Adrenal gland (tissue), 12 donors: ENCODE measurements around the gene HAP1. TPM values are rescaled to one million over a fixed set of nuclear protein-coding genes. Genes with fewer than 3 reads are reported as not detected.
A peak's percentile ranks its signal among the peaks of the same experiment; 100 is the strongest.
"Not testable (repeated sequence)": the region's sequence is repeated elsewhere in the genome, so short reads cannot be mapped to it uniquely, and the experiment has no call there.

Experiments
- DNase-seq, 7 donors: peaks; one replicate each; pipeline ENCODE4 v3.0.0-alpha.2; 2019 to 2020
- H3K27ac ChIP-seq, 5 donors: fragments of 200-600 bp; sonication (generic) in 4 of 5; 1 replicate in 3 of 5; 2 replicates in 2 of 5; pipeline versions ENCODE4 v1.5.1 to v1.8.0; 2016 to 2020; ENCODE audit warnings: mild to moderate bottlenecking in 1 of 5
- H3K27me3 ChIP-seq: fragments of 200-600 bp; 2 replicates; pipeline ENCODE4 v1.8.0; 2021
- H3K36me3 ChIP-seq, 2 donors: fragments of 200-600 bp; replicated peaks in 1 of 2; 1 replicate in 1 of 2; 2 replicates in 1 of 2; pipeline versions ENCODE4 v1.5.1 to v1.8.0; 2018 to 2022
- H3K4me1 ChIP-seq, 2 donors: fragments of 200-600 bp; replicated peaks in 1 of 2; 1 replicate in 1 of 2; 2 replicates in 1 of 2; pipeline versions ENCODE4 v1.5.1 to v1.8.0; 2018 to 2021
- H3K4me3 ChIP-seq, 4 donors: fragments of 200-600 bp; sonication (generic) in 3 of 4; one replicate each; pipeline ENCODE4 v1.5.1; 2016 to 2018
- H3K9me3 ChIP-seq, 3 donors: fragments of 200-600 bp; sonication (generic) in 1 of 3; replicated peaks in 1 of 3; 1 replicate in 2 of 3; 2 replicates in 1 of 3; pipeline versions ENCODE4 v1.5.1 to v1.8.0; 2016 to 2021
- POLR2A ChIP-seq, 2 donors: fragments of 450-650 bp; IDR thresholded peaks; one replicate each; pipeline ENCODE4 v1.6.1; 2017; ENCODE audit warnings: antibody characterized with exemption in 2 of 2, mild to moderate bottlenecking in 2 of 2, moderate library complexity in 1 of 2
- WGBS, 4 donors: extraction: QIAGEN DNeasy Blood & Tissue Kit in 2 of 4; methylation state at CpG; one replicate each; pipeline versions ENCODE4 v1.1.5 to v1.1.7; 2013 to 2017; 5-methylcytosine and 5-hydroxymethylcytosine counted together
- intact Hi-C, 2 donors: fragments of 100-400 bp; cut with DNase I; formaldehyde crosslinking; loops; one replicate each; pipeline versions ENCODE4 v1.14.1 to v1.15.0; 2022 to 2023
- polyA plus RNA-seq, 3 donors: library from polyadenylated mRNA; stranded (reverse); fragments of 200-250 nt in 2 of 3; fragments of 350-450 nt in 1 of 3; fragmentation: Illumina TruSeq in 1 of 3; extraction: RNeasy Lipid Tissue Mini Kit (QIAGEN cat#74804) in 1 of 3; gene quantifications; one replicate each; pipeline ENCODE4 v1.2.3, GENCODE V29; 2013 to 2014
- total RNA-seq, 9 donors: library from RNA; depleted of rRNA in 4 of 9; stranded (reverse); fragments of >200 nt in 4 of 9; fragments of 120-200 nt in 1 of 9; fragmentation: NEBNext Ultra II Directional in 1 of 9; extraction: Animal tissue kit (Norgen Biotek cat#: 25700) in 1 of 9; gene quantifications; one replicate each; pipeline versions ENCODE4 v1.1.0 to v1.2.4, GENCODE V29; 2013 to 2023
- TF ChIP-seq, protein P1 (sequence below), 6 experiments: fragments of 450-650 bp in 4 of 6; fragments of 200-600 bp in 2 of 6; sonication (generic) in 1 of 6; IDR thresholded peaks; 1 replicate in 5 of 6; 2 replicates in 1 of 6; pipeline versions ENCODE4 v1.5.1 to v1.8.0; 2016 to 2021; ENCODE audit warnings: antibody characterized with exemption in 6 of 6, mild to moderate bottlenecking in 2 of 6, moderate library complexity in 1 of 6
- donor health status: healthy with polysubstance abuse.
- donor health status: Bipolar disorder and iron deficiency.
- donor health status: DM: yes; HTN: yes; CAD: no.
- donor health status: DM: no; HTN: no; CAD: no.
- donor health status: DM: no; HTN: no; CAD: no.
- donor health status: DM: yes; HTN: yes; CAD: no.

HAP1 gene
- total and polyA plus RNA-seq, 12 donors: 0.17 to 2.8 (median 0.65) TPM; not detected in 1

DNA sequence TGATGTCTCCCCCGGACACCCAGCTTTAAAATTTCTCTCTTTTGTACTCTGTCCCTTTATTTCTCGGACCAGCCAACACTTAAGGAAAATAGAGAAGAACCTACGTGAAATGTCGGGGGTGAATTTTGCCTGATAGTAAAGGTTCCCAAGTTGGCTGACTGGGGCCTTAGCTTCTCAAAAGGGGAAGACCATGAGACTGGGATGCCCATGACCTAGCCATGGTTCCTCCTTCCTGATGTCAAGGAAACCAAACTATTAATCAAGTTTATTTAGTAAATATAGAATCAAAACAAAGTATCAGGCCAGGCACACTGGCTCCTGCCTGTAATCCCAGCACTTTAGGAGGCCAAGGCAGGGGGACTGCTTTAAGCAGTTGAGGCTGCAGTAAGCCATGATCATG lies 48.2 kb downstream of the HAP1 start:
- no peak for DNase-seq
- peaks cover 0 to 19% of the 10 kb centered on the region in 2 donors for H3K36me3 ChIP-seq
- no peak overlapping the region for H3K4me3 ChIP-seq
- no peak overlapping the region for H3K27ac ChIP-seq
- no peak for TF ChIP-seq POLR2A (IDR thresholded peaks at IDR 0.05)
- TF ChIP-seq, protein P1, sequence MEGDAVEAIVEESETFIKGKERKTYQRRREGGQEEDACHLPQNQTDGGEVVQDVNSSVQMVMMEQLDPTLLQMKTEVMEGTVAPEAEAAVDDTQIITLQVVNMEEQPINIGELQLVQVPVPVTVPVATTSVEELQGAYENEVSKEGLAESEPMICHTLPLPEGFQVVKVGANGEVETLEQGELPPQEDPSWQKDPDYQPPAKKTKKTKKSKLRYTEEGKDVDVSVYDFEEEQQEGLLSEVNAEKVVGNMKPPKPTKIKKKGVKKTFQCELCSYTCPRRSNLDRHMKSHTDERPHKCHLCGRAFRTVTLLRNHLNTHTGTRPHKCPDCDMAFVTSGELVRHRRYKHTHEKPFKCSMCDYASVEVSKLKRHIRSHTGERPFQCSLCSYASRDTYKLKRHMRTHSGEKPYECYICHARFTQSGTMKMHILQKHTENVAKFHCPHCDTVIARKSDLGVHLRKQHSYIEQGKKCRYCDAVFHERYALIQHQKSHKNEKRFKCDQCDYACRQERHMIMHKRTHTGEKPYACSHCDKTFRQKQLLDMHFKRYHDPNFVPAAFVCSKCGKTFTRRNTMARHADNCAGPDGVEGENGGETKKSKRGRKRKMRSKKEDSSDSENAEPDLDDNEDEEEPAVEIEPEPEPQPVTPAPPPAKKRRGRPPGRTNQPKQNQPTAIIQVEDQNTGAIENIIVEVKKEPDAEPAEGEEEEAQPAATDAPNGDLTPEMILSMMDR (IDR thresholded peaks at IDR 0.05): no peak
- no peaks in the 10 kb centered on the region for H3K27me3 ChIP-seq
- H3K9me3 ChIP-seq: no peaks in the 10 kb centered on the region
- intact Hi-C loops: no loop called here
- 82 to 87% (median 83%) methylated on average over 4 of the region's 4 CpGs for WGBS, 4 donors
- peaks cover 13 to 23% of the 10 kb centered on the region in 2 donors for H3K4me1 ChIP-seq

DNA sequence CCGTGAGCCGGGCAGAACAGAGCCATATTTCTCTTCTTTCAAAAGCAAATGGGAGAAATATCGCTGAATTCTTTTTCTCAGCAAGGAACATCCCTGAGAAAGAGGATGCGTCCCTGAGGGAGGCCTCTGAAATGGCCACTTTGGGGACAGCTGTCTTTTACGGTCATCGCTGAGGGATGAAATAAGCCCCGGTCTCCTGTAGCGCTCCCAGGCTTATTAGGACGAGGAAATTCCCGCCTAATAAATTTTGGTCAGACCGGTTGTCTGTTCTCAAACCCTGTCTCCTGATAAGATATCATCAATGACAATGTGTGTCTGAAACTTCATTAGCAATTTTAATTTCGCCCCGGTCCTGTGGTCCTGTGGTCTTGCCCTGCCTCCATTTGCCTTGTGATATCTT lies 48.7 kb downstream of the HAP1 start:
- intact Hi-C loops, DNase-seq, H3K27ac ChIP-seq, H3K4me3 ChIP-seq, H3K27me3 ChIP-seq, H3K9me3 ChIP-seq: not testable (repeated sequence)
- peaks cover 9 to 18% of the 10 kb centered on the region in 2 donors for H3K4me1 ChIP-seq
- H3K36me3 ChIP-seq: peaks cover 0 to 14% of the 10 kb centered on the region in 2 donors
- 90 to 94% (median 92%) methylated on average over 13 of the region's 13 CpGs for WGBS, 4 donors

DNA sequence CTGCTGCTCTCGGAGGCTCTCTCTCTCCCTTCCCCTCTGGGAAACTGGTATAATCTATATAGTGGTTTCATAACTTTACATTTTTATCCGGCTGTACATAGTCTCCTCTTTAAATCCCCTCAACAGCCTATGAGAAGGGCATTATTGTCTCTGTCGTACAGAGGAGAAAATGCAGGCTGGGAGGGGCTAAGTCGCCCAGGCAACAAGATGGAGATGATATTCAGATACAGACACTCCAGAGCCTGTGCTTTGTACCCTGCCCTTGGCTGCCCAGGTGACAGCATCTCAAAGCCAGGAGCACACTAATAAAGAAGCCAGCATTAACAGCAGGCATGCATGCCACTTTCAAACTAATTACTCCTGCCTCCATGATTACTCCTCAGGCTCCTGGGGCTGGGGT lies 50.4 kb downstream of the HAP1 start:
- peak overlapping the region in 1 of 5 donors; percentile 26 for H3K27ac ChIP-seq
- H3K4me1 ChIP-seq: peaks cover 0 to 7% of the 10 kb centered on the region in 2 donors
- no peaks in the 10 kb centered on the region for H3K27me3 ChIP-seq
- no peak overlapping the region for H3K4me3 ChIP-seq
- H3K9me3 ChIP-seq: no peaks in the 10 kb centered on the region
- intact Hi-C loops: no loop called here
- no peaks in the 10 kb centered on the region for H3K36me3 ChIP-seq
- DNase-seq: no peak
- WGBS, 4 donors: 64 to 73% (median 68%) methylated on average over 4 of the region's 4 CpGs
- TF ChIP-seq POLR2A (IDR thresholded peaks at IDR 0.05): no peak
- TF ChIP-seq, protein P1 (IDR thresholded peaks at IDR 0.05): no peak

DNA sequence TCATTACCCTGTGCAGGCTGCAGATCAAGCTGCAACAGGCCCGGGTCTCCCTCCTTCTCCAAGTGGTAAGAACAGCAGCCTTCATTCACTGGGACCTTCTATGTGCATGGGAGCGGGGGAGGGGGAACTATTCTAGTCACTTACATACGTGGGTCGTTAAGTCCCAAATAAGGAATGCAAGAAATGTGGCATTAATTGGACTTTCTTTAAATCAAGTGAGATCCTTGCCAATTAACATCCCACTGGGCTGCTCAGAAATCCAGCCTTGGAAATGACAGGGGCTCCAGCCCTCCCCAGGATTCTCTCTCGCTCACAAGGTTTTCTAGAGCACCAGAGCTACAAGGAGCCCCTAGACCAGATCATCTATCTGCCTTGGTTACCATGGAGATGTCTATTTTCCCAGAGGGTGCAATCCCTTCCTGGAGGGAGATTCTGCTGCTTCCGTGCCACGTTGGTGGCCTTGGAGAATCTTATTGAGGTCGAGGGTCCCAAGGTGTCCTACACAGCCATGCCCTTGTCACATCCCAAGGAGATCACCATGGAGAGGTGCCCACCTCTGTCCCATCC lies 50.9 kb downstream of the HAP1 start:
- intact Hi-C loops: no loop called here
- no peak for TF ChIP-seq POLR2A (IDR thresholded peaks at IDR 0.05)
- TF ChIP-seq, protein P1 (IDR thresholded peaks at IDR 0.05): no peak
- WGBS, 4 donors: 56 to 65% (median 61%) methylated on average over 8 of the region's 8 CpGs

DNA sequence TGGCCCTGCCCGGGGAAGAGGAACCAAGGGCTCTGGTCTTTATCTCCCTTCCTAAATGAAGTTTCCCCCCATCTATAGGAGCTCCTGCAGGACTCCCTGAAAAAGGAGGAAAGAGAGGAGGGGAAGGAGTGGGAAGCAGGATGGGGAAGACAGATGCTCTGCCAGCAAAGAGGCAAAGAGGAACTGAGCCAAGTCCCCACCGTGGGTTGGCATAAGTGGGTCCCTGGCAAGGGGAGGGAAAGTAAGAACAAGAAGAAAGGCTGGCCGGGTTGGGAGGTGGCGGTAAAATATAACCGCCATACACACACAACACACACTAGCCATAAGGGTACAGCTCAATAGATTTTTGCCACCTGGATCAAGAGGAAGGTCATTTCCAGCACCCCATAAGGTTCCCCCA lies 51.8 kb downstream of the HAP1 start:
- TF ChIP-seq, protein P1 (IDR thresholded peaks at IDR 0.05): no peak
- TF ChIP-seq POLR2A (IDR thresholded peaks at IDR 0.05): no peak
- H3K4me1 ChIP-seq: peaks cover 0 to 4% of the 10 kb centered on the region in 2 donors
- no peak overlapping the region for H3K4me3 ChIP-seq
- DNase-seq: no peak
- H3K27me3 ChIP-seq: no peaks in the 10 kb centered on the region
- H3K36me3 ChIP-seq: no peaks in the 10 kb centered on the region
- intact Hi-C loops: no loop called here
- no peak overlapping the region for H3K27ac ChIP-seq
- no peaks in the 10 kb centered on the region for H3K9me3 ChIP-seq
- WGBS, 4 donors: 74 to 84% (median 76%) methylated on average over 5 of the region's 5 CpGs

More for the DNA sequence above, 50.9 kb downstream of the HAP1 start:
- no peaks in the 10 kb centered on the region for H3K36me3 ChIP-seq
- H3K4me1 ChIP-seq: peaks cover 0 to 7% of the 10 kb centered on the region in 2 donors
- H3K4me3 ChIP-seq: no peak overlapping the region
- no peaks in the 10 kb centered on the region for H3K9me3 ChIP-seq
- H3K27ac ChIP-seq: peak overlapping the region in 1 of 5 donors; percentile 26
- no peak for DNase-seq
- H3K27me3 ChIP-seq: no peaks in the 10 kb centered on the region
